Testis (tissue), 3 donors: ENCODE measurements around the gene FER1L5. TPM values are rescaled to one million over a fixed set of nuclear protein-coding genes. Genes with fewer than 3 reads are reported as not detected.
A peak's percentile ranks its signal among the peaks of the same experiment; 100 is the strongest.

Experiments
- DNase-seq: peaks from one replicate; pipeline ENCODE4 v3.0.0-alpha.2; 2019
- H3K27ac ChIP-seq, 2 donors: fragments of 200-600 bp; sonication (generic); one replicate each; pipeline ENCODE4 v1.5.1; 2019
- H3K27me3 ChIP-seq: fragments of 200-600 bp; sonication (generic); one replicate; pipeline ENCODE4 v1.5.1; 2019
- H3K36me3 ChIP-seq: fragments of 200-600 bp; sonication (generic); one replicate; pipeline ENCODE4 v1.5.1; 2017; ENCODE audit warnings: low read depth; ENCODE audit errors: missing control alignments
- H3K4me1 ChIP-seq: fragments of 200-600 bp; sonication (generic); one replicate; pipeline ENCODE4 v1.5.1; 2019
- H3K4me3 ChIP-seq, 2 donors: fragments of 200-600 bp; sonication (generic); one replicate each; pipeline ENCODE4 v1.5.1; 2017 to 2019
- H3K9me3 ChIP-seq: fragments of 200-600 bp; sonication (generic); one replicate; pipeline ENCODE4 v1.5.1; 2017
- POLR2A ChIP-seq: fragments of 450-650 bp; IDR thresholded peaks from one replicate; pipeline ENCODE4 v1.6.1; 2017; ENCODE audit warnings: antibody characterized with exemption, mild to moderate bottlenecking, moderate library complexity
- WGBS, 2 donors: methylation state at CpG; one replicate each; pipeline ENCODE4 v1.1.5; 2018; 5-methylcytosine and 5-hydroxymethylcytosine counted together
- intact Hi-C: fragments of 100-400 bp; cut with DNase I; formaldehyde crosslinking; loops from one replicate; pipeline ENCODE4 v1.15.1; 2023; ENCODE audit warnings: low total_unique reads
- polyA plus RNA-seq: library from polyadenylated mRNA; stranded (reverse); fragments of 350-450 nt; fragmentation: Illumina TruSeq; extraction: RNeasy Lipid Tissue Mini Kit (QIAGEN cat#74804); gene quantifications from one replicate; pipeline ENCODE4 v1.2.3, GENCODE V29; 2014; ENCODE audit warnings: low read depth, low replicate concordance; ENCODE audit not compliant: insufficient read depth
- total RNA-seq, 2 donors: library from RNA; depleted of rRNA; stranded (reverse); fragments of >200 nt; gene quantifications; one replicate each; pipeline ENCODE4 v1.2.3, GENCODE V29; 2016
- TF ChIP-seq, protein P1 (sequence below), 3 experiments: fragments of 450-650 bp in 2 of 3; fragments of 200-600 bp in 1 of 3; sonication (generic) in 1 of 3; IDR thresholded peaks; one replicate each; pipeline ENCODE4 v1.5.1; 2016 to 2019; ENCODE audit warnings: antibody characterized with exemption in 3 of 3, mild to moderate bottlenecking in 2 of 3, moderate library complexity in 1 of 3

The FER1L5 gene
- total and polyA plus RNA-seq, 3 donors from 2014 or later = 7.1 to 15.3 (median 15.0) TPM

DNA sequence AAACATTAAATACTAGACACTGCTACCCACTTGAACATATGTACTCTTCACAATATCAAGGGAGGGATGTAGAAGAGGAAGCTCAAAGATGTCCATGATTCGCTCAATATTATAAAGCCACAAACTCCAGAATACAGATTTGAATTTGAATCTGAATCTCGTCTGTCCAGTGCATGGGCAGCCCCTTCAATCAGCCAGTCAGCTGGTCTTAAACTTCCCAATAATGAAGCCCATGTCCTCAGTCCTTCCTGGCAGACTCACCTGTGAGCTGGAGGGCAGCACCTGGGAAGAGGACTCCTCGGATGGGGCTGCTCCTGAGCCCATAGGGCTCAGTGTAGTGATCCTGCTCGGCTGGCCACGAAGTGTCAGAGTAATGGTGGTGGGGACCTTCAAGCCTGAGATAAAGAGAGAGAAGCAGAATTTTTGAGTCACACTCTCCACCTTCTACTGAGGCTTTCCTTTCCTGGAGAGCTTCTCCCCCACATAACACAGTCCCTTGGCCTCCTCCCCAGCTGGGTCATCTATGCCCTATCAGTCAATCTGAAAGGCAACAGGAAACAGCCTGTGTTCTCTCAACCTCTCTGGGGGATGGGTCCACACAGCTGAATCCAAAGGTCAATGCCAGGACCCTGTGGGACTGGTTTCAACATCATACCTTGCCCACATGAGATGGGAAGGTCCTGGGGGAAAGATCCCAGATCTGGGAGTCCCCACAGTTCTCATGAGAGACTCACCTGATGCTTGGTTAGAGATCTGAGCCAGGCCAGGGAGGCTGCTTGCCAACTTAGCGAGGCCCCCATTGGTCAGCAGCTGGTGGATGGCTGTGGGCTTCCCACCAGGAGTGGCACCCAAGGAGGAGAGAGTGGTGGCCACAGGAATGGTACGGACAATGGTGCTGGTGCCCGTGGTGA, 40.9 kb upstream of the FER1L5 start:
- DNase-seq = no peak
- Histone ChIP-seq H3K36me3 (no peaks in the 10 kb centered on the region), H3K27ac (no peak overlapping the region), H3K4me3 (no peak overlapping the region), H3K9me3 (no peaks in the 10 kb centered on the region), H3K27me3 (no peaks in the 10 kb centered on the region), H3K4me1 (no peaks in the 10 kb centered on the region)
- TF ChIP-seq POLR2A = no peak
- TF ChIP-seq, protein P1, sequence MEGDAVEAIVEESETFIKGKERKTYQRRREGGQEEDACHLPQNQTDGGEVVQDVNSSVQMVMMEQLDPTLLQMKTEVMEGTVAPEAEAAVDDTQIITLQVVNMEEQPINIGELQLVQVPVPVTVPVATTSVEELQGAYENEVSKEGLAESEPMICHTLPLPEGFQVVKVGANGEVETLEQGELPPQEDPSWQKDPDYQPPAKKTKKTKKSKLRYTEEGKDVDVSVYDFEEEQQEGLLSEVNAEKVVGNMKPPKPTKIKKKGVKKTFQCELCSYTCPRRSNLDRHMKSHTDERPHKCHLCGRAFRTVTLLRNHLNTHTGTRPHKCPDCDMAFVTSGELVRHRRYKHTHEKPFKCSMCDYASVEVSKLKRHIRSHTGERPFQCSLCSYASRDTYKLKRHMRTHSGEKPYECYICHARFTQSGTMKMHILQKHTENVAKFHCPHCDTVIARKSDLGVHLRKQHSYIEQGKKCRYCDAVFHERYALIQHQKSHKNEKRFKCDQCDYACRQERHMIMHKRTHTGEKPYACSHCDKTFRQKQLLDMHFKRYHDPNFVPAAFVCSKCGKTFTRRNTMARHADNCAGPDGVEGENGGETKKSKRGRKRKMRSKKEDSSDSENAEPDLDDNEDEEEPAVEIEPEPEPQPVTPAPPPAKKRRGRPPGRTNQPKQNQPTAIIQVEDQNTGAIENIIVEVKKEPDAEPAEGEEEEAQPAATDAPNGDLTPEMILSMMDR (IDR thresholded peaks at IDR 0.05) = no peak
- 84 to 88% methylated on average over 5 to 8 of the region's 8 CpGs for WGBS, 2 donors
- intact Hi-C loops = no loop called here

DNA sequence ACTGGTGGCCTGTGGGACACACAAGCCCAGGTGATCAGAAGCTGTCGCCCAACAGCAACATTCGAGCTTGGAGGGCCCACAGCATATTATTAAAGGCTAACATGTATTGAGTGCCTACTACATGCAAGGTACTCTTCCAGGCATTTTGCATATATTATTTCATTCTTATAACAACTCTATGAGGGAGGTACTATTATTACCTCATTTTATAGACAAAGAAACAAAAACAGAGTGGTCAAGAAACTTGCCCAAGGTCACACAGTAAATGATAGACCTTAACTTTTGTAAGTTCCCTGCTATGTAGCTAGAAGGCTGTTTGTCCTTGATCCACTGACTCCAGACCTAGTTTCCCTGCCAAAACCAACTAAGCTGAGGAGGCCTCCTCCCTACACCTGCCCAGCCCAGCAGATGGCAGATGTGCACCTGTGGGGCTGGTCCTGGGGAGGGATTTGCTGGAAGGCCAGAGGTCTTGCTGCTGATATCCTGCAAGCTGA, 40.2 kb upstream of the FER1L5 start:
- Histone ChIP-seq H3K4me1 (no peaks in the 10 kb centered on the region), H3K27ac (no peak overlapping the region), H3K4me3 (no peak overlapping the region), H3K36me3 (no peaks in the 10 kb centered on the region), H3K9me3 (no peaks in the 10 kb centered on the region), H3K27me3 (no peaks in the 10 kb centered on the region)
- intact Hi-C loops = no loop called here
- 94% methylated on average over 2 of the region's 2 CpGs; no CpG with 5 or more reads in 1 of the 2 donors for WGBS, 2 donors
- TF ChIP-seq, protein P1 (IDR thresholded peaks at IDR 0.05) = no peak
- no peak for TF ChIP-seq POLR2A
- no peak for DNase-seq

DNA sequence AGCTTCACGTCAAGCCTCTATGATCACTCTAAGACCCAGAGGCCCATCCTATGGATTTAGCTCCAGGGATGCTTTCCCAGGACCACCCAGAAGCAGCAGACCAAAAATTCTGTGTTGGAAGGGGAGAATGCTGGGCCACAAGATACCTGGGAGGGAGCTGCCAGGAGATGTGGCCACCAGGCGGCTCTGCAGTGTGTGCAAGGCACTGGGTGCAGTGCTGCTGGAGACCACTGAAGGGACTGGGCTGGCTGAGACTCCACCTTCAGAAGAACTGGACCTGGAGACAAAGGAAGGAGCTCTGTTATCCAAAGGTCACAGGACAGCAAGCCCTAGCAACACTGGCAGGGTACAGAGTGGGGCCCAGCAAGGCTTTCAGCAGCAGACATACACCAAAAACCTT, 38.5 kb upstream of the FER1L5 start:
- WGBS, 2 donors = 85 to 94% methylated on average over 2 of the region's 2 CpGs
- Histone ChIP-seq H3K27me3 (no peaks in the 10 kb centered on the region), H3K4me3 (no peak overlapping the region), H3K27ac (no peak overlapping the region), H3K9me3 (no peaks in the 10 kb centered on the region), H3K4me1 (peaks cover 3% of the 10 kb centered on the region), H3K36me3 (no peaks in the 10 kb centered on the region)
- no peak for TF ChIP-seq POLR2A
- TF ChIP-seq, protein P1 (IDR thresholded peaks at IDR 0.05) = no peak
- DNase-seq = no peak
- intact Hi-C loops = no loop called here

DNA sequence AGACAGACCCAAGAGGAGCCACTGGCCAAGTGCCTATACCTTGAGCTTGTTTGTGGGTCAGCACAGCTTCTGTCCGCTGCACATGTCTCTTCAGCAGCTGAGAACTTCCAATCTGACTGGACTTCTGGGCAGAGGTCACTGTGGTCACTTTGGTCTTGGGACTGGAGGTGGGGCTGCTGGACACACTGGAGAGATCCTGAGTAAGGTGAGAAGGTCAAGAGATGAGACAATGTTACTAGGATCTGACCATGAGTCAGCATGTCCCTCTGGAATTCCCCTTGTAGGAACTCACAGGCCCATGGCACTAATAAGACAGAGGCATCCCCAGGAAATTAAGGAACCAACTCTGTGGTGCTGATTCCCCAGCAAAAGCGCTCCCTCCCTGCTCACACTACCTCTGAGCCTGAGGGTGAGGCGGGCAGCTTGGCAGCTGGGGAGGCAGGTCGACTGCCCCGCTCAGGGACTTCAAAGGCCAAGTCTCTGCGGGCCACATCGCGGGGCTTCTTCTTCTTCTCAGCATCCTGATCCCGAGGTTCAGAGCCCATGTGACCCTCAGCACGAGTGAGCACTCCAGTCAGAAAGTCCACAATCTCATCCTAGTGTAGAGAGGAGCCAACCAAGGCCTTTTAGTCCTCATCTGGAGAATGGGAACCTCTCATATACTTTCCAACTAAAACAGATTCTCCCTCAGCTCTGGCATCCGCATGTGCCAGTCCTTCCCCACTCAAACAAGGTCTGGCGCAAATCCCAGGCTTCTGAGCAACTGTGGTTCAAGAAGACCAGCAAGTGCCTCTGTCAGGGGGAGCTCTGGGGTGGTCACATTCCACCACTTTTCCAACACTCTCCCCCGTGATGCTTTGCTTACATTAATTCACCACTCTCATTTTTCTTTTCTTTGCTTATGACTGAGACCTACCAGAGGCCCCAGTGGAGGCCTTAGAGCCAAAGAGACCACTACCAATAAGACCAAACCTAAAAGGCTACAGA, 33.8 kb upstream of the FER1L5 start:
- Histone ChIP-seq H3K4me3 (no peak overlapping the region), H3K9me3 (no peaks in the 10 kb centered on the region), H3K4me1 (peaks cover 3% of the 10 kb centered on the region), H3K27me3 (no peaks in the 10 kb centered on the region), H3K36me3 (no peaks in the 10 kb centered on the region), H3K27ac (no peak overlapping the region)
- peak; percentile 27 for DNase-seq
- TF ChIP-seq, protein P1 (IDR thresholded peaks at IDR 0.05) = no peak
- no peak for TF ChIP-seq POLR2A
- 87 to 89% methylated on average over 12 to 13 of the region's 13 CpGs for WGBS, 2 donors
- intact Hi-C loops = no loop called here
